H1 (cell line): ENCODE results near the gene MAGT1. TPM values are rescaled to one million over a fixed set of nuclear protein-coding genes. Genes with fewer than 3 reads are reported as not detected.

Experiments
- CBX5 ChIP-seq: fragments of 300-800, 300-1000 bp; sonication (generic); IDR thresholded peaks from 2 replicates; pipeline ENCODE4 v1.7.1; 2016; ENCODE audit warnings: antibody characterized with exemption, low read length, low read depth
- CHD2 ChIP-seq: IDR thresholded peaks from 2 replicates; pipeline ENCODE4 v1.6.1; 2012; ENCODE audit warnings: low read length, improper control_type of control experiment
- EGR1 ChIP-seq: IDR thresholded peaks from 2 replicates; pipeline ENCODE4 v1.6.1; 2011; ENCODE audit warnings: low read depth, low read length, borderline replicate concordance
- EZH2 ChIP-seq: fragments of 200-600 bp; sonication (generic); IDR thresholded peaks from 2 replicates; pipeline ENCODE4 v1.7.1; 2012; ENCODE audit warnings: low read depth, mild to moderate bottlenecking, moderate library complexity, low read length, inconsistent platforms; ENCODE audit not compliant: severe bottlenecking
- SIRT6 ChIP-seq: IDR thresholded peaks from one replicate; pipeline ENCODE4 v1.7.1; 2012; ENCODE audit warnings: low read length, inconsistent platforms
- SRF ChIP-seq: IDR thresholded peaks from 2 replicates; pipeline ENCODE4 v1.6.1; 2011; ENCODE audit warnings: mild to moderate bottlenecking, low read depth, low read length, moderate library complexity
- SUZ12 ChIP-seq: fragments of 200-600 bp; sonication (generic); IDR thresholded peaks from 2 replicates; pipeline ENCODE4 v1.6.1; 2012; ENCODE audit warnings: mild to moderate bottlenecking, inconsistent platforms, low read length, moderate library complexity, mixed read lengths
- polyA plus RNA-seq, 7 experiments: library from polyadenylated mRNA; depleted of rRNA in 3 of 7; stranded (reverse) in 5 of 7; unstranded in 2 of 7; fragments of >200 nt in 5 of 7; fragments of 200-250 nt in 2 of 7; gene quantifications; 1 replicate in 5 of 7; 2 replicates in 1 of 7; 4 replicates in 1 of 7; pipeline versions ENCODE4 v1.2.1 to v1.2.3, GENCODE V29; 2011 to 2013; ENCODE audit warnings: missing spikeins in 2 of 7, mixed read lengths in 2 of 7
- total RNA-seq: library from RNA; stranded (reverse); fragmentation: NEBNext Ultra II Directional; extraction: Animal tissue kit (Norgen Biotek cat#: 25700); gene quantifications from 2 replicates; pipeline ENCODE4 v1.2.1, GENCODE V29; 2021

Gene MAGT1
- total and polyA plus RNA-seq, 2 of the 8 experiments (the other 6 are each of a cell fraction or from before 2014, with no cell fraction given): 14.4 to 47.6 TPM

- TF ChIP-seq SUZ12 (no peak), EGR1 (no peak), CBX5 (no peak), SRF (no peak), SIRT6 (no peak), CHD2 (no peak), EZH2 (no peak)
These were observed 22.2 kb upstream of the MAGT1 start (continued) for GRCh38 chrX:77917294-77917933.
